NCI-H345 (cell line): ENCODE data around the gene NYAP2.
A peak's percentile ranks its signal among the peaks of the same experiment; 100 is the strongest.

Experiments
- DNase-seq: peaks from one replicate; lab custom pipeline; 2025; lab: John Stamatoyannopoulos, UW

The NYAP2 gene

DNA sequence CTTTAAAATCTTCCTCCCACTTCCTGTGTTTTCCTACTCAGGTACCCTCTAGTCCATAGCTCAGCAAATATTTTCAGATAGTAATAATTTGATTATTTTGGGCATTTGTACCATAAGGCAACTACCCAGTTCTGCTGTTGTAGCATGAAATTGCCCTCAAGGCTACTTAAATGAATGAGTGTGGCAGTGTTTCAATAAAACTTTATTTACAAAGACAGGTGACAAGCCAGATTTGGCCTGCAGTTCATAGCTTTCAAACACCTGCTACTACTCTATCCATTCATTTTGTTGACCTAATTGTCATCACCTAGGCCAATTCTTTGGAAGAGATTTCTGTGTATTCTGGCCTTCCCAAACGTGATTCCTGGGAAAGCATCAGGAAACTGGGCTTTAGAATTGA is 28.9 kb downstream of the NYAP2 start:
- DNase-seq = peak; percentile 60

DNA sequence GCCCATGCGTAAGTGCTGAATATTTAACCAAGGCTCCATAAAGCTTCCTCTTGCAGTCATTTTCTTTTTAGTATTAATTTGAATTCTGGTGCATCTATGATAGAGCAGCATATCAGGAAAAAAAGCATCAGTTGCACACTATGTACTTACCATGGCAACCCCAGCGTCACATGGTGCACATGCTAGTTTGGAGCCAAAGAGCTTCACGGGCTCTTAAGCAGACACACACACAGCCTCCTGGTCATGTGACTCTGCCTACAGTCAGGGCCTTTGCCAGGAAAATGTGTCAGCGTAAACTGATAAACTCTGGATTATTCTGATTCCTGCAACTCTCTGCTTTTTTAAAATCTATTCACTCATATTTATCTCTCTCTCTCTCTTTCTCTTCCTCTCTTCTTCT is 30.2 kb downstream of the NYAP2 start:
- peak; percentile 85 for DNase-seq

DNA sequence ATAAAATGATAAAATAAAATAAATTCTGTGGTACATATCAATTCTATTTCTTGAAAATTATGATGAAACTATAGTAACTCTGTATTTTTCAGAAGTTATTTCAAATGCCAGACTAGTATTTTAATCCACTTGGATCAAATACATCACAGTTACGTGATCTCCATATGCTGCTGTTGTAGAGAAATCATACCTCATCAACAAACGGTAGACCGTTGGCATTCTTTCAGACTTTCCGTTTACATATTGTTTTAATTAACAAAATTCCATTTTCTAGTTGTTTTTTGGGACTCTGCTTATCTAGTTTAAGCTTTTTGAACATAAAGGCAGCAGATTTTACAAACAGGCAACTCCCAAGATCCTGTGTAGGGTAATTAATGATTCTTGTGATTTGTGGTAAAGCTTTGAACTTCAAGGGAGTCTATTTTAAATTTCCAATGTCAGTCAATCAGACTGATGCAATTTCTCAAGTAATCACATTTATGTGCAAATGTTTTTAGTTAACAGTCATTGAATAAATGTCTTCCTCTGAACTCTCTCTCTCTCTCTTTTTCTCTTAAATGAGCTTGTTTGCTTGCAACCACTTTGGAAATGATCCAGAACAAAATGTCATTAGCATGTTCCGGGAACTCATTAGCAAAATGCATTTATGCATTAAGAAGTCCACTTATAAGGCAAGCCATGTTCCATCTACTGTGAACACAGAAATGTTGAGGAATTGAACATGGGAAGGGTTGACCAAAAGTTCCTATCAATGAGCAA is 31.8 kb downstream of the NYAP2 start:
- no peak for DNase-seq

DNA sequence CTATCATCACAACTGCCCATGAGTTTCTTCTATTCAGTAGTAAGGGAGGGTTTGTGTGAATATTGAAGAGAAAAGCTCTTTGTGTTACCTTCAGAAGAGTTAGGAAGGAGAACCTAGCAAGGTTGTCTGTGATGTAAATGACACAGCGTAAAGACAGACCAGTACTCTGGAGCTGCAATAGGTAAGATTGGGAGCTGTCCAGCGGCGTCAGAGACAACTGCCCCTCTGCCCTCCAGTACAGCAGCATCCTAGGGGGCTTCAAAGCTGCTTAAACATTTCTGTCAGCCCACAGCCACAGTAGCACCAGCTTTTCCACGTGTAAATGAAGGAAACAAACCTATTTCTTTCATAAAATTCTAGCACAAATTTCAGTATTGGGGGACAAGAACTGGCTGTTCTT is 34.5 kb downstream of the NYAP2 start:
- DNase-seq = no peak

DNA sequence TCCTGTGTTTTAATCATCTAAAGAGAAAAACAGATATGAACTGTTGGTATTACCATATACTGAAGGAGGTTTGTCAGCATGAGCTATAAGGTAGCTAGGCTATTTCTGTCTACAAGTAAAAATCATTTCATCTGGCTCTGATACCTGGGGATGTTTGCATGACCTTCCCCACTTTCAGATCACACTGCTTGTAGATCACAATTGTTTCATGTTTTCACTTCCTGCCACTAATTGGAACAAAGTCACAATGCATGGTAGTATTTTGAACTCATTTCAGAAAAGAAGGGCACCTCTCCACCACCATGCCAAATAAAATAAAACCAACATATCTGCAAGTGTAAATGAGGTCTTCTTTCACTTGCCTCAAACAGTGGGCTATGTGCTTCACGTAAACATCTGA is 37.8 kb downstream of the NYAP2 start:
- no peak for DNase-seq

DNA sequence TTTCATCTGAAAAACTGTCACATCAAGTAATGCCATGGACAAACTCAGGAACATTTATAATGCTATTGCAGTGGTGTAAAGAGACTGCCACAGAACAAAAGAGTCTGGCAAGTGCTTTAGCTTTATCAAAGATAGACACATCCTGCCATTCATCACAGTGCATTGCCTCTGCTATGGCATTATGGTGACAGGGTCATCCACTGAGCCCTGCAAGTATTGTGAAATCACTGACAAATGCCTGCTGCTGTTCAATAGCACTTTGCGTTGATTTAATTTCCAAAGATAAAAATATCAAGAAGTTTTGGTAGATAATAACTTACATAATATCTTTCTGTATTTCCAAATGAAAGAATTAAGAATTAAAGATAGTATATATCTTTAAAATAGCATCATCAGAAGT is 38.7 kb downstream of the NYAP2 start:
- DNase-seq = no peak

DNA sequence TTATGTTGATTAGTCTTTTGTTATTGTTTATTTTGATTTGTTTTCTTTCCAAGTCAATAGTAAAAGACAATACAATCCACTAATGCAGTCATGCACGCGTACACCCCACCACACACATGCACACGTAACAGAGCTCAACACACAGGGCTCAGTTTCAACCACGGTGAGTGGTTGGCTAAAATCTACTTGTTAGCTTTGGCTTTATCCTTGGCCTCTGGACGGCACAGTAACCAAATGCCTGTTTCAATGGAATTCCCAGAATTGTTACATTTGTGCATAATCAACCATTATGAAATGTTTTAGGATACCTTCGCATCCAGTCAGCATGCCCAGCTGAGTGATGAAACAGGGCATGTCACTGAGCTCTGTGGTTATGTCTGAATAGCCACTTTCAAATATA is 53.2 kb downstream of the NYAP2 start:
- no peak for DNase-seq

DNA sequence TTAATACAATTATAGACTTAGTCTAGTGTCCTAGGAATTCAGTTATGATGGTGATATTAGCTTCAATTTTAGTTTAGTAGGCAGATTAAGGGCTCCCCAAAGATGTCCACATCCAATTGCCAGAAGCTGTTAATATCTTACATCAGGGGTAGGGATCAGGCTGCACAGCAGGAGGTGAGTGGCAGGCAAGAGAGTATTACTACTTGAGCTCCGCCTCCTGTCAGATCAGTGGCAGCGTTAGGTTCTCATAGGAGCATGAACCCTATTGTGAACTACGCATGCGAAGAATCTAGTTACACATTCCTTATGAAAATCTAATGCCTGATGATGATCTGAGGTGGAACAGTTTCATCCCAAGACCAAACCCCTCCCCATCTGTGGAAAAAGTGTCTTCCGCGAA is 54.9 kb downstream of the NYAP2 start:
- no peak for DNase-seq

DNA sequence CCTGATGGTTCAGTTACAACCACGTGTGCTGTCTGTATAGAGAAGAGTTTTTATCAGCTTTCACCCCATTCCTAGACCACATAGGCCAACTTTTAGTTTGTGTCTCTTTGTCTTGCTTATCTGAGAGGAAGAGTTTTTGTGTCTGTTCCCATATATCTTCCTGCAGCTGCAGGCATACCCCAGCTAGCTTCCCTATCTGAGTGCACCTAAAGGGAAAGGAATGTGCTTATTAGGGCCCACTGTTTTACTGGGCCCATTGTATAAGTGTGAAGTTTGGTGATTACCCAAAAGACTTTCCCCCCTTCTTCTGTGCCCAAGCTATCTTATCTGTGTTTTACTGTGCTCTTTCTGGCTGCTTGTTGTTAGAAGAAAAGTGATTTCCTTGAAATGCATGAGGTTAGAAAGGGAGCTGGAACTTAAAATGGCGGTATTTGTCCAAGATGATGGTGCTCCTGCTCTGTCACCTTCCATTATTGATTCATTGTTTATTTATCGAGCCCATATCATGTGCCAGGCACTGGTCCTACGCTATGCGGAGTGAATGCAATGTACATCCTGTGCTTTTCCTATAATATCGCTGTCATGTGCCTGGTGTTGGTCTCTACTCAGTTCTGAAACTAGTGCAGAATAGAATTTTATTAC is 57.2 kb downstream of the NYAP2 start:
- no peak for DNase-seq

DNA sequence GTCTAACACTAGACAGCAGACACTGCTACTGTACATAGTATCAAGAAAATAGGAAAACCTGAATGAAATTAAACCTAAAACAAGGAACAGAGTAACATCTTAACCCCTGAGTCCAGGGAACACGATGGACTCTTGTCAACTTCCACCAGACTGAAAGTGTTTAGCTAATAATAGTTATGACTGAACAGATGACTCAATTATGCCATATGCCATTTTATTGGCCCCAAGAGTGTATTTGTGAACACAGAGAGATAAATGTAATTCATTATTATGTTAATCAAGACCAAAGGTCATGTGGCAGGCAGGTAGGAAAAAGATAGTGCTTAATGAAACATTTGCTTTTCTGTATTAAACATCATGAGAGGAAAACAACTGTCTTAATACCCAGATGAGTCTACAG is 58.0 kb downstream of the NYAP2 start:
- DNase-seq = no peak

DNA sequence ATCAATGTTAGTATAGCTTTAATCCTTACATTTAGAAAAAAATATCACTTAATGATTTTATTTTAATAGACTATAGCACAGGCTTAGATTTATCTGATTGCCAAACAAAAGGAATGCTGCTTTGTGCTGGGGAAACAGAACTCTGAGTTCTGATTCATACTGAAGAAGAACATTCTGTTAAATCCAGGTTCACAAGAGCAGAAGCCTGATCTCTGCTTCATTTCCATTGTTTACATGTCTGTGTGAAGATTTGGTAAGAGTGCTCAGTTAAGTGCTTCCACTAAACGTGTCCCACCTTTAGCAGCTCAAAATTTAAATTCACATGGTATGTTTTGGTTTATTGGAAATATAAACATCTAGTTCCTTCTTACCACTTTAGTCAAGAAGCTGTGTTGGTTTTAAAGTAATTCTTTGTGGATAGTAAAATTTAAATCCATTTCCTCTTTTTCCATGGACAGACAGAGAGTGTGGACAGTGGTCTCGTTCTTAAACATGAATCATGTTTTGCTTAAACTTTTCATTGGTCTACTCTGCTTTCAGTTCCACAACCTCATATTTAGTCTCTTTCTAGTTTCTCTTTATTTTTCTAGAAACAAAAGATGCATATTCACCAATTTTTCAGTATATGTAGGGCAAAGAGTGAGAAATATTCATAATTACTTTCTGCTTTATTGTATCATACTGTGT is 59.1 kb downstream of the NYAP2 start:
- peak; percentile 18 for DNase-seq

DNA sequence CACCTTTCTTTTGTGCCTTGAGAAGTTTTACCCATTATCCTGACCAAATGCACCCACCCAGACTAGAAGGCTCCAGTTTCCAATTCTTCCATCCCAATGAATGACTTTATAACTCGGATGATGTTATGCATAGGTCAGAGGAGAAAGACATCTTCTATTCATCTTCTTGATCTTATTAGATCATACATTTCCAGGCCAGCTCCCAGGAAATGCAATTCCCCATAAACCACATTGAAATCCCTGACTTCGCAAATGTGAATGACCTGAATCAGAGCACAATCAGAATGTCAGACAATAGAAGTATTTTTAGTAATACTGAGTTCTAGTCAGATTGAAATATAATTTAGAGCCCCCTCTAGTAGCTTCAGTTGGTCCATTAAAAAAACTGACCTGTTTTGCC is 62.9 kb downstream of the NYAP2 start:
- no peak for DNase-seq

DNA sequence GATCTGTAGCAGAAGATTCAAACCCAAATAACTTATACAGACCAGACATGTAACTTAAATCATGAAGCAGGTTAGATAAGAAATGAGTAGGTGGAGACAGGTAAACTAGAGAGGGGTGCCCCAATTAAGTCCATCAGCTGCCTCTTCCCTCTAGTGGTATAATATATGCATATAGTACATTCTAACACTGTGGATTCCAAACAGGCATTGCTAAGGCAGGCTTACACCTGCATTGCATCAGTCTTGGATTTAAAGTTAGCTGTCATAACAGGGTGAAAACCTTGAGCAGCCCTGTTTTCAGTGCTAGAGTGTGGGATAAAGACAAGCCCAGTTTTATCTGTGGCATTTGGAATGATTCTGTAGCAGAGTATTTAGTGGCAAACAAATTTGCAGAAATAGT is 63.4 kb downstream of the NYAP2 start:
- no peak for DNase-seq

DNA sequence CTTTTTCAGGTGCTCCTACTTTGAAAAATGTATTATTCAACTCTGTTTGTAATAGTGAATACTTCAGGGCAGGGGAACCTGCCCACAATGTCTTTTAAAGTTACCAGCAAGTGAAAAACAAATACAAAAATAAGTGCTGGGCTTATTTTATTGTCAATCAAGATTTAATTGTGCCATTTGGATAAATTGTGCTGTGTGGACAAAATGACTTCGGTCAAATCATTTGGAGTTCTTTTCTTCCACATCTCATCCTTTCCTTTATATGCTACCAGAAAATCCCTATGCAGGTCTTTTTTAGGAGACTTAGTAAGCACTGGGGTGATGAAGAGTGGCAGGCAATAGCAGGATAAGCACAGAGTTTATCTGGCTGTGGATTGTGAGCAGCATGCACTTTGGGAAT is 63.9 kb downstream of the NYAP2 start:
- DNase-seq = no peak

DNA sequence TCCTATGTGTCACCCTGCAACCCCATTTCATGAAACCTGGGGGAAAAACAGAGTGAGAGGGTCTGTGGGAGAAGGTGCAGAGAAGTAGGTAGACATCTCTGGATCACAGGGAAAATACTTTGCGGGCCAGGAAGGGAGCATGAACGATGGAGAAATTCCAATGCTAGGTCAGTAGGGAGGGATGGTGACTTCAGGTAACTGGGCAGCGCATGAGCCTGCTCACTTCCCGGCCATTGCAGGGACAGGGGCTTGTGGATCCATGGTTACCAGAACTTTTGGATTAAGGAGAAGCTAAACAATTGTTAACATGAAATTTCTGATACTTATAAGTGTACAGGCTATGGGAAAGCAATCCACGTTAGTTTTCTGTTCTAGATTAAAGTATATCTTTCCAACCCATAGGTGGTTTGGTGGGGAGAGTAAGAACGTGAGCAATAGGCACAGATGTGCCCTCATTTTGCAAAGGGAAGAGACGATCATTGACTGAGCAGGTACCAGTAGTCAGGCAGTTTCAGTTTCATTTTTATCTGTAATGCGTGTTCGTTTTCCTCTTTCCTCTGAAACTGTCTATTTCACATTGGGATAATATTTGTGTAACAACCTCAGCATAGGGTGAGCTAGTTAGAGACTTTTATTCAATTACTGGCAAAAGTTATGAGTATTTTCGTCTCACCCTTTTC is 65.0 kb downstream of the NYAP2 start:
- DNase-seq = no peak

DNA sequence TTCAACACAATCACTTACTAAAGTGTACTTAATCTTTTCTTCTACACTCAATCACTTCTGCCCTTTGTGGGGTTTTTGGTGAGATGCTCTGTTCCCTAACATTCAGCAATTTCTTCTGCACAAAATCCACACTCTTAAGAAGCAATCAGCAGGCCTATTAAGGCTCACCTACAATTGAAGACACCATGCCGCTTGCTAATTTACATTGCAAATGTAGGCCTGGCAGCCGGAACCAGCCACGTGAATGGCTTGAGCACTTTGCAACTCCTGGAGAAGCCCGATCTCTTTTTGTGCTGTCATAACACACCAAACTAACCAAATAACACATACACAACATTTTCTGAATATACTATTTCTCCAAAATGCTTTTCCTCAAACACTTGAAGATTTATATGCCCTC is 66.3 kb downstream of the NYAP2 start:
- DNase-seq = no peak

DNA sequence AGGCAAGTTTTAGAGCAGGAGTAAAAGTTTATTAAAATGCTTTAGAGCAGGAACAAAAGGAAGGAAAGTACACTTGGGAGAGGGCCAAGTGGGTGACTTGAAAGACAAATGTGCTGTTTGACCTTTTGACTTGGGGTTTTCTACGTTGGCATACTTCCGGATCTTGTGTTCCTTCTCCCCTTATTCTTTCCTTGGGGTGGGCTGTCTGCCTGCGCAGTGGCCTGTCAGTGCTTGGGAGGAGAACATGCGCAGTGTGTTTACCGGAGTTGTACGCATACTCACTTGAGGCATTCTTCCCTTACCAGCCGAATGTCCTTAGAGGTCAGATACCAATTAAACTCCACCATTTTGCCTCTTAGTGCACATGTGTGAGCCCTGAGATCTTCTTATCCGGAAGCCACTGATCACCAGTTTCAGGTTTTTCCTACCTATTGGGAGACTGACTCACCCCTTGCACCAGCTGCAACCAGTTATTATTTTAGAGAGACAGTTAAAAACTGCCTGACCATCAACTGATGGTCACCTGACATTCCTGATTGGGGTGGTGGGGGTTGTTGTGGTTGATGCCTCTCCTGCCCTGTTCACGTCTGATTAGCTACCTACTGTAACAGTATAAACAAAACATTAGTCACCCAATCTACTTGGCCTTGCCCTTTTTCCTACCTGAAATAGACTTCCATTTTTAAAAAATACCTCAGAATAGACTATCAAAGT is 67.5 kb downstream of the NYAP2 start:
- no peak for DNase-seq

DNA sequence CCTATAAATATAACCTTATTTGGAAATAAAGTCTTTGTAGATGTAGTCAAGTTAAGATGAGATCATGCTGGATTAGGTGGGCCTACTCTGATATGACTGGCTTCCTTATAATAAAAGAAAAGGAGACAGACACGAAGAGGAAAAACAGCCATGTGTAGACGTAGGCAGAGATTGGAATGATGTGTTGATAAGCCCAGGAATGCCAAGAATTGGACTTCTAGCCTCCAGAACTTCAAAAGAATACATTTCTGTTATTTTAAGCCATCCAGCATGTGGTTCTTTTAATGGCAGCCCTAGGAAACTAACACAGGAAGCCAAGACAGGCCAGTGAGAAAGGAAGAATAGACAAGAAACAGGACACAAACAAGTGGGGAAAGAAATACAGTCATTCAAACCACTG is 68.6 kb downstream of the NYAP2 start:
- DNase-seq = no peak

DNA sequence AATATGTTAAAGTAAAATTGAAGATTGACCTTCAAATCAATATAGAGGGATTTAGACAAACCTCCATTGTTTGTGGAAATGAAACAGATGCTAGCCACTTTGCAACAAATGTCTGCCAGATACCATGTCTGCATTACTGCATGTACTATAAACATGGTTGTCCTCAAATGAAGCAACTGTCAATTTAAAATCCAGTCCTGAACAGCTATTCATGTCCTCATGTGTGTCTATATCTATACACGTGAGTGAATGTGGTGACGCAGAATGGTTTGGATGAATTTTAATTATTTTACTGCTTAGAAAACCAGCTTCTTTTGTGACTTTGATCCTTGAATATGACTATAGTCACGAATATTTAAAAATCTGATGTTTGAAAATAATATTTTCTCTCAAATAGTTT is 71.5 kb downstream of the NYAP2 start:
- DNase-seq = no peak

DNA sequence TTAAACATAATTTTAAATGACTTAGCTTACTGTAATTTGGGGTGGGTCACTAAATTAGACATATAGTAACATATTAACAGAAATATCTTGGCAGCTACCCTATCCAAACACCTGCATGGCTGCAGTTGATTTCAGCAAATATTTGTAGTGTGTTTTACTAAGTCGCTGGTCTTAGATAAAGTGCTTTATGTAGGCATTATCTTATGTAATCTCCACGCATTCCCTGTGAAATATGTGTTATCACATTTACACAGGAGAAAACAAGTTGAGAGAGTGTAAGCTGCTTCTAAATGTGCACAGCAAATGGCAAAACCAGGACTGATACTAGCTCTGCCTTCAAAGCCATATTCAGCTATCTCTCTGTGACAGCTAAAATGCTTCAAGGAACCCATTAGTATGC is 72.0 kb downstream of the NYAP2 start:
- no peak for DNase-seq

DNA sequence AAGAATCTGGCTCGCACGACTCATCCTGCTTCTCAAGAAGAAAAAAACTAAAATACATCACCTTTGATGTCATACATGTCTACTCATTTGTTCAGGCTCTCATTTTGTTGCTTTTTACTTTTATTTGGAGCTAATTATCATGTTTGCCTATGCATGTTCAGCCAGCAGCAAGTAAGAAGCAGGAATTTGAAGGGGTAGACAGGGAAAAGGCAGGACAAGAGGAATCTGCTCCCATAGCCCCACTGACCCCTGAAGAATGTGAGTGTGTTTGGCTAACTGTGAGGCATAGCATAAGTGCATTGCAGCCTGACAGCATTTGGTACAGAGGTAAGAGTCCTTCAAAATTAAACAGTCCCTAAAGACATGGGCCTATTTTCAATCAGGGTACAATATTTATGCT is 72.7 kb downstream of the NYAP2 start:
- DNase-seq = no peak

DNA sequence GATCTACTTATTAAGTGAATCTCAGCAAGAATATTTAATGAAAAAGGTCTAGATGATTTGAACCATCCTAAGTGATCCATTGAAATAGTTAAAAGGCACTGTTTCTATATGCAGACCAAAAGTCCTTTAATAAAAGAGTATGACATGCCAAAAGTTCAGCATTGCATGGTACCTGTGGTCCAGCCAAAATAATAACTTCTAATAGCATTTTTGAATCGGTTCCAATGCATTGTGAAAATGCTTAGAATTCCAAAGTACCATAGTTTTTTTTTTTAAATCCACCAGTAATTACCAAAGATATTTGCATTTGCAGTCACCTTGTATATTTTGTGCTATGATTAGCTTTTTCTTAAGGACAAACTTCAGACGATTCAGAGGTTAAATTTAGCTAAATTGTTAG is 79.9 kb downstream of the NYAP2 start:
- no peak for DNase-seq
